Activated CD4-positive, alpha-beta T cell treated with anti-CD3 and anti-CD28 coated beads, Interleukin-2, amount 50 U/mL, for 1 hour (primary cell): Measurements from ENCODE around the gene MTX1.
A peak's percentile ranks its signal among the peaks of the same experiment; 100 is the strongest.
"Not testable (repeated sequence)": the region's sequence is repeated elsewhere in the genome, so short reads cannot be mapped to it uniquely, and the experiment has no call there.

Source experiments
- DNase-seq: peaks from one replicate; pipeline ENCODE4 v3.0.0-alpha.2; 2020

MTX1 gene

DNA sequence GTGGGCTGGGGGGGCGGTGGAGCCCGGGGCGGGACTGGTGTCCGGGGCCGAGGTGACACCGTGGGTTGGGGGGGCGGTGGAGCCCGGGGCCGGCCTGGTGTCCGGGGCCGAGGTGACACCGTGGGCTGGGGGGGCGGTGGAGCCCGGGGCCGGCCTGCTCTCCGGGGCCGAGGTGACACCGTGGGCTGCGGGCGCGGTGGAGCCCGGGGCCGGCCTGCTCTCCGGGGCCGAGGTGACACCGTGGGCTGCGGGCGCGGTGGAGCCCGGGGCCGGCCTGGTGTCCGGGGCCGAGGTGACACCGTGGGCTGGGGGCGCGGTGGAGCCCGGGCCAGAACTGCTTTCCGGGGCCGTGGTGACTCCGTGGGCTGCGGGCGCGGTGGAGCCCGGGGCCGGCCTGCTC lies 18.6 kb upstream of the MTX1 start:
- DNase-seq, result not testable (repeated sequence)

DNA sequence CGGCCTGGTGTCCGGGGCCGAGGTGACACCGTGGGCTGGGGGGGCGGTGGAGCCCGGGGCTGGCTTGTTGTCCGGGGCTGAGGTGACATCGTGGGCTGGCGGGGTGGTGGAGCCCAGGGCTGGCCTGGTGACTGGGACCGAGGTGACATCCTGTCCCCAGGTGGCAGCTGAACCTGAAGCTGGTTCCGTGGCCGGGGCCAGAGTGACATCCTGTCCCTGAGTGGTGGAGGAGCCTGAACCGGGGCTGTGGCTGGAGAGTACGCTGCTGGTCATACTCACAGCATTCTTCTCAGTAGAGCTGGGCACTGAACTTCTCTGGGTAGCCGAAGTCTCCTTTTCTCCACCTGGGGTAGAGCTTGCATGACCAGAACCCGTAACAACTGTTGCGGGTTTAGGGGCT lies 16.6 kb upstream of the MTX1 start:
- DNase-seq, result no peak

DNA sequence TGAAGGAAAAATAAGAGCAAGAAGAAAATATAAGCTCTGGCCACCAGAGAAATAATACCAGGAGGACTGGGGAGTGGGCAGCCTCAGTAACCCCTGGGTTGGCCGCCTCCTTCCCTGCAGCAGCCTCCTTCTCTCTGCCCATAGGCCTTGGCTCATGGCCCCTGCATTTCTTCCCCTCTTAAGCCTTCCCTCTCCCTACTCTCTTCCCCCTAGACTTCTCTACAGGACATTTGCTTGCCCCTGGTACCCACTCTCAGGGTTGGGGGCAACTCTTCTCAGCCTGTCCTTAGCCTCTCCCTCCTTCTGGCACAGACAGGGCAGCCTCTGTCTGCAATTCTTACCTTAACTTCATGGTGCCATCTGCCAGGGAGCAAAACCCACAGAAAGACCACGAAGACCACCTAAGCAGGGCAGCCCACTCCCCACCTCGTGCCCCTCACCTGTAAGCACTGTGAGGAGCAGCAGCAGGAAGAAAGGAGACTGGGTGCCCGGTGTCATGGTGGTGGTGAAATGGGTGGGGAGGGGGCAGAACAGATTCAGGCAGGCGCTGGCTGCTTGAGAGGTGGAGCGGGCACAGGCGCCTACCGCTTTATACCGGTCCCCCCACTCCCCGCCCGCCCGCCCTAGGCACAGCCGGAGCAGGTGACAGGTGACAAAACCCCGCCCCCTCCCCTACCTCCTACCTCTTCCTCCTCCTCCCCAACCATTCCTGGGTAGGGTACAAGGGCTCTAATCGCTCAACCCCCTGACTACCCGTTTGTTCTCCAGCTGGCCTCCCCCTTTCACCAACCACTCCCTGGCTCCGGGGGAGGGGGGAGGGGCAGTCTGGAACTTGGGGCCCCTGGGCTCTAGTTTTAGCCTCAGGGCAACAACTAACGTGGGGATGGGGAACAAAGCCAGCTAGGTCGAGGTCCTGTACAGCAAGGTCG lies 15.9 kb upstream of the MTX1 start:
- peak; percentile 34 for DNase-seq

DNA sequence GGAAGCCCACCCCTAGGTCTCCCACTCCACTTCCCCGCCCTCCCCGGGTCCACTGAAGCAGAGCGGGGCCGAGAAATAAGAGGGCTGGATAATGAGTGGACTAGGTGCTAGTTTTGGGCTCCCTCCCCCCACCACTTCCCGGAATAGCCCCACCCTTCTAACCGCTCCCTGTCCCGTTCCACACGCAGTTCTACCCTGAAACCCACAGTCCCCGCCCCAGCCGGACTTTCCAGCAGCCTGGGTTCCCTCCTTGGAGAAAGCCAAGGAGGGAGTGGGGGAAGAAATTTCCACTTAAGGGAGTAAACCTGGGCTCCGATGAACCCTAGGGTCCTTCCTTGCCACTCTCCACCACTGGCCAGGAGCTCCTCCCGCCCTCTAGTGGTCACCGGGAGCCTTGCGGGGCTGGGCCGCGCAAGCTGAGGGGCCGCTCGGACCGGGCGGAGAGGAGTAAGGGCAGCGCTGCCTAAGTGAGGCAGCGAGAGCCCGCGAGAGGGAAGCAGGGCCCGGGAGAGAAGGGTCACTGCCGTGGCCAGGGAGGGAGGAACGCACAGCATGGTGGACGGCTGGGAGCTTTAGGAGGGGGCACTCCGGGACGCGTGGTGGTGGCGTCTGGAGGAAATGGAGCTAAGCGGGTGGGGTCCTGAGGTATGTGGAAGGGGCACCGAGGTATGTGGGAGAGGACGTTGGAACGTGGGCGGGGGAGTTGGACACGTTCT lies 15.1 kb upstream of the MTX1 start:
- peak; percentile 63 for DNase-seq

DNA sequence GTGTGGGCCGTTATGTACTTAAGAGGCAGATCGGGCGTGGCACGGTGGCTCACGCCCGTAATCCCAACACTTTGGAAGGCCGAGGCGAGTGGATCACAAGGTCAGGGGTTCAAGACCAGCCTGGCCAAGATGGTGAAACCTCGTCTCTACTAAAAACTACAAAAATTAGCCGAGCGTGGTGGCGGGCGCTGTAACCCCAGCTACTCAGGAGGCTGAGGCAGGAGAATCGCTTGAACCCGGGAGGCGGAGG lies 14.6 kb upstream of the MTX1 start:
- DNase-seq, result not testable (repeated sequence)

DNA sequence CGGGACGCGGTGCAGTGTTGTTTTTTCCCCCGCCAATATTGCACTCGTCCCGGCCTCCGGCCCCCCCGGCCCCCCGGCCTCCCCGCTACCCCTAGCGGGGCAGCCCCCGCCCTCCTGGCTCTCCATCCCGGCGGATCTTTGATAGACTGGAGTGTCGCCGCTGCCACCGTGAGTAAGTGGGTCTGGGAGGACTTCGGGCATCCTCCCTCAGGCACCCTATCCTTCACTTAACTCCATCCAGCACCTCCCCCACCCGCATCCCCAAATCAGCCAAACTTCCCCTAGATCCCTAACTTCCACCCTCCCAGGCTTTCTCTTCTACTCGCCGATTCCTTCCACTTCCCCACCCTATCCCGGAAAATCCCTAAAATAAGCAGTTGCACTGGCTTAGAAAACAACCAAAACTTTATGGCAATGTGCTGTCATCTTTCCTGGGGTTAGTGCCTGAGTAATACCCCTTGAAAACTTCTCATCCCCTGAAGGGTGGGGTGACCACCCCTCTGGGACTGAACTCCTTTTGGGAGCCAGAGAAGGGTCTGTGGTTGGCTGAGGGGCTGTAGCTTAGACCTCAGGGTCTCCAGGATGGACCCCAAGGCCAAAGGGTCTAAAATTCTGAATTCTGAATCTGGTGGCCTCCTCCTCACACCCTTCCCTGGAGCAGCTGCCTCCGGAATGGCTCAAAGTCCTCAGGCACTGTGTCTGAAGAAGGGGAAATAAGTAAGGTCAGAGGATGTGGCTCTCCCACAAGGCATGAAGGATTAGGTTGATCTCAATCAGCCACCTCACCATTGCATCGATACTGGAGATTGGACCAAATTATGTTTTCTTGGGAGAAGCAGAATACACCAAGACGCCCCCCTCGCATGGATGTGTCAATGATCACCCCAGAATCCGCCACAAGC lies 13.0 kb upstream of the MTX1 start:
- DNase-seq, result no peak

DNA sequence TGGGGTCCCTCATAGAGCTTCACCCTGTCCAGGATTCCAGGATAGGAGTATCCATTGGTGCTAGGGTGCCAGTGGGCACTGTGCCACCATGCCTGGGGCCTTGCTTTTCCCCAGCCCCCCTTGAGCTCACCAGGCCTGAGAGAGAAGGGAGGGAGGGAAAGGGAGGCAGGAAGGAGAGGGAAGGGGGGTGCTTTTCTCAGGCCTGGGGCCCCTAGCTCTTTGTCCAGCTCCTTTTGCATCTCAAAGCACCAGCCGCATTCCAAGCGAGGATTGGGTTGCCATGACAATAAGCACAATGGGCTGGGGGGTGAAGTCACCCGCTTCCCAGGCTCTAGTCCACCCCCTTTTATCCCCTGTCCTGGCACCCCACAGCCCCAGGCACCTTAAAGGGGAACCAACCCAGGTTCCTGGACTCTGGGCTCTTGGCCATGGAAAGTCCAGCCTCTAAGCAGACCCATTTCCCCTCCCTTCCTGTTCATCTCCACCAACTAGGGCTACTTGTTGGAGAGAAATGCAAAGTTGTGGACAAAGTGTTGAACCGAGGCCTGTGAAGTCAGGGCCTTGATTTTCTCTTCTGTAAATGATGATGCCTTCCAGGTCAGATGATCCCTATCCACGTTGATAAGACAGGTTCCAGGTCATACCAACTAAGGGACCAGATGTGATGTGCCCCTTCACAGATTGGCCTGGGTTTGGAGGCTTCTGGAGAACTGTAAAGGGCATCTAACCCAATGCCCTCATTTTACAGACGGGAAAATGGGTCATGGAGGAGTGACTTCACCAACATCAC lies 12.2 kb upstream of the MTX1 start:
- no peak for DNase-seq

DNA sequence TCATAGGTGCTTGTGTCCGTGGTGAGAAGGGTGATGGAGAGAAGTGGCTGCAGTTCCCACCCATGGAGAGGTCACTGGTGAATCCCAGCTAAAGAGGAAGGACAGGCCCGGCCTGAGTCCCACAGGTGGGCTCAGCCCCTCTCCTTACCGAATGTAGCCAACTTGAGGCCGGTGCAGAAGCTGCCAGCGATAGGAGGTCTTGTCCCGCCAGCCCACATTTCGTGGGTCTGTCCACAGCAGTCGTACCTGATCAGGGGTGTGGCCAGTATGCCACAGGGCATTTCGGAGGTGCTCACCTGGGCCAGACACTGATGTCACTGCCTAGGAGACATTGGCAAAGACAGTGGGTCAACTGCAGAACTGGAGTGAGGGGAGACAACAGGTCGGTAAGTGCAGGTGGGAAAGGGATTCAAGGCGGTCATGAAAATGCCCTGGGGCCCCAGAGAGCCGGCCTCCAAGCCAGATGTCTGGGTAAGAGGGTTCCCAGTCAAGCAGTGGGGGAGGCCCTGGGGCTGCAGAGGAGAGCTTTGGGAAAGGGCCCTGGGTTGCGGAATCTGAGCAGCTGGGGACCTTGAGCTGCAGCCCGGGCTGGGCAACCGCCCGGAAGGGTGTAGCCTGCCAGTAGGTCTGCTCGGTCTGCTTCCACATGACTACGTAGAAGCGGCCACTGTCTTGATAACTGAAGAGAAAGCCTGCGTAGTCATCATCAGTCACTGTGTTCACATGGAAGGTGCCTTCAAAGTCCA lies 11.4 kb upstream of the MTX1 start:
- no peak for DNase-seq

DNA sequence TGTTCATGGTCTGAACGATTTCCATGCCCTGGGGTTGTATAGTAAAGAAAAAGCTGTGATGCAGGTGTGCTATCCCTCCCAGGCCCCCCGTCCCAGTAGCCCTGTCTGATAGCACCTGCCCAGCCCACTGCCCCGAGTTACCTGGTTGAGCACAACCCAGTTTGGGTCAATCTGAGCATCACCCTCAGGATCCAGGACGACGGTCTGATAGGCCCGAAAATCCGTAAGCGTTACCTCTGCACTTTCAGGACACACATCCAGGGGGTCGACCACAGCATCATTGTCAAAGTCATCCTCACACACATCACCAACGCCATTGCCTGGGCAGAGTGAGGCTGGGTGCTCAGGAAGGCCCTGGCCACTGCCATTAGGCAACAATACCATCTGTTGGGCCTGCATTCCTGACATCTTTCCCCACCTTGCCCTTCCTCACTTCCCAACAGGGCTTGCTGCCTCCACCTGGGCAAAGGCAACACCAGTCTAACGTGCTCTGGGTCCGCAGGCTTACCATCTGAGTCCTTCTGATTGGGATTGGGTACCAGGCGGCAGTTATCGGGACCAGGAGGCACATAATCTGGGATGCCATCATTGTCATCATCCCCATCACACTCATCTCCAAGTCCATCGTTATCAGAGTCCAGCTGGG lies 10.5 kb upstream of the MTX1 start:
- no peak for DNase-seq

DNA sequence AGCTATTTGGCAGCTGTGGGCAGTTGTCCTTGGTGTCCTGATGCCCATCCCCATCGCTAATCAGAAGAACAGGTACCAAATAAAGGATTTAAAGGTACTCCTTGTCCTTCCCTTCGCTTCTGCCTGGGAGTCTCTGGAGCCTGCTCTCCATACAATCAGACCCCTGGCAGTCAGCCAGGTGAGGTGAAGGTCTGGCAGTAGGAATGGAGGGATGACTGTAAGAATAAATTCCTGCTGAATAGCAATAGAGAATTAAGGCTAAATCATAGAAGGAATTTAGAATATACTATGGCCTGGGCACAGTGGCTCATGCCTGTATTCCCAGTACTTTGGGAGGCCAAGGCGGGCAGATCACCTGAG lies 10.0 kb upstream of the MTX1 start:
- no peak for DNase-seq

DNA sequence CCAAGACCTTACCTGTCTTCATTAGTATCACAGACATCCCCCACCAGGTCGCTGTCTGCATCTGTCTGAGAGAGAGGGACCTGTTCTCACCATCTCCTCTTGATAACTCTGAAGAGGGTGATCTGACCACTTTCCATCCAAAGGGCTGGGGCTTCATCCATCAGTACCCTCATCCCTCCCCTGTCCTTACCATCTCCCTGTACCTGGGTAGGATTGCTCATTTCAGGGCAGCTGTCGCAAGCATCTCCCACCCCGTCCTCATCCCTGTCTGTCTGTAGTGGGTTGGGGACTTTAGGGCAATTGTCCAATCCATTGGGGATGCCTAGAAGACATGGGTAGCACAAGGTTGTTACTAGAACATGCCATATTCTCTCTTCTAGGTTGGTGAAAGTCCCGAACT lies 8.7 kb upstream of the MTX1 start:
- no peak for DNase-seq

DNA sequence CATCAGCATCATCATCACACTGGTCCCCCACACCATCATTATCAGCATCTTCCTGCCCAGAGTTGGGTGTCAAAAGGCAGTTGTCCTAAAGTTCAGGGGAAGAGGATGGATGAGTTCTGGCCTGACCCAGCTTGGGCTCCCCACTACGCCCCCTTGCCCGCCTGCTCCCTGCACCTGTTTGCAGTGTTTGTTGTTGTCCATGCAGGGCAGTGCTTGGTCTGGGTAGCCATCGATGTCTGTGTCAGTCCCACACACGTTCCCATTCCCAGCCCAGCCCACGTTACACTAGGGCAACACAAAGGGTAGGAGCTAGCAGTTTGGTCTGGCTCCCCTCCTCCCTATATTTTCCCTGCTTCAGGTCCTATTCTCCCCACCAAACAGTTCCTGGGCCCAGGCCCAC lies 7.6 kb upstream of the MTX1 start:
- DNase-seq, result no peak

DNA sequence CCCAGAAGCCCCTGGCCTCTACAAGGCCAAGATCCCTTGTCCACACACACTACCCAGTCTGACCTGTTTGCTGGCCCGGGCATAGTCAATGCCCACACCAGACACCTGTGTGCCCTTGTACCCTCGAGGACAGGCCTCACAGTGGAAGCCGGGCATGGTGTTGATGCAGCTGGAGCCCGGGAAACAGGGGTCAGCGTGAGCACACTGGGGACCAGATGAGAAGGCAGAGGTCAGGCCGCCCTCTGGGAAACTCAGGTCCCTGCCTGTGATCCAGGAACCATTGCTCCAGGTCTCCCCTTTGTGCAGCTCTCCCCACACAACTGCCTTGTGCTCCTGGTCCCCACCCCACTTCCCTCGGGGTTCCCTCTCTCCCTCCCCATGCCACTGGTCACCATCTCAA lies 6.3 kb upstream of the MTX1 start:
- DNase-seq, result no peak

DNA sequence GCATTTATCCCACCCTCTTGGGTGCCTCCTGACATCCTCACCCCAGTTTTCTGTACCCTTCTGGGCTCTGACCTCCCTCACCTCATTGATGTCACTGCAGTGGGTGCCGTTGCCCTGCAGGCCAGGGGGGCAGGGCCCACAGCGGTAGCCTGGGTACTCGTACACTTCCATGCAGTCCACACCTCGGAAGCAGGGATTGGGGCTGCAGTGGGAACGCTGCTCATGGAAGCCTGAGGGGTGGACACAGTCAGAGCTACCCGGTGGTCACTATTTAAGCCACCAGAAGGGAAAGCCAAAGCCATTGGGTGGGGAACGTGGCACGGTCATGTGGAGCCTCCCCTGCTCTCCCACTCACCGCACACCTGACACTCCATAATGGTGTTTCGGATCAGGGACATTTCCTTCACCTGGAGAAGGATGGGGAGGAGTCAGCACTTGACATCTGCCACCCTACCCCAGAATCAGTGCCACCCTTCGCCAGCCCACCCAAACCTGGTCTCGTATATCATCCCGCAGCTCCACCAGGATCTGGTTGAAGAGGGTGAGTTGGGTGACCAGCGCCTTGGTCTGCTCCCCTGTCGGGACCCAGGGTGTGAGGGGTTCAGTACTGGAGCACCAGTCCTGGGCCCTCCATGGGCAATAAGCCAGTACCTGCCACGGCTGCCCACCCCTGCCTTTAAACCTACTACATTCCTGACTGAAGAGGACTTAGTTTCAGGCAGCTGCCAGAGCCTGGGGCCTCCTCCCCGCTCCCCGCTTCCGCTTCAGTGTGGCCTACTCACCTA lies 5.6 kb upstream of the MTX1 start:
- no peak for DNase-seq

DNA sequence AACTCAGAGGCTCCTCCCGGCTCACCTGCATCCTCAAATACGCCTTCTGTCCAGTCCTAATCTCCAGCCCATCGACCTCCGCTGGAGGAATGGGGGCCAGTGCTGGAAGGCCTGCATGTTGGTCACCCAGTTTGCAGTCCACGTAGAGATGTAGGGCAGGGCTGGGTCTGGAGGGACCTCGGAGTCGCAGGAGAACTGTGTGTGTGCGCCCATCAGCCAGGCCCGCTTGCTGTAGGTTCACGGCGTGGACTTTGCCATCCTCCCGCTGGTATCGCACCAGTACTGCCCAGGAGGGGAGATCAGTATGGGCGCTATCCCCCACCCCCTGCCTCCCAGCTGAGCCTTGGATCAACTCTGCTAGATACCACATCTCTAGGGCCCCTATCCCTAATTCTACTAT lies 3.5 kb upstream of the MTX1 start:
- DNase-seq, result no peak

DNA sequence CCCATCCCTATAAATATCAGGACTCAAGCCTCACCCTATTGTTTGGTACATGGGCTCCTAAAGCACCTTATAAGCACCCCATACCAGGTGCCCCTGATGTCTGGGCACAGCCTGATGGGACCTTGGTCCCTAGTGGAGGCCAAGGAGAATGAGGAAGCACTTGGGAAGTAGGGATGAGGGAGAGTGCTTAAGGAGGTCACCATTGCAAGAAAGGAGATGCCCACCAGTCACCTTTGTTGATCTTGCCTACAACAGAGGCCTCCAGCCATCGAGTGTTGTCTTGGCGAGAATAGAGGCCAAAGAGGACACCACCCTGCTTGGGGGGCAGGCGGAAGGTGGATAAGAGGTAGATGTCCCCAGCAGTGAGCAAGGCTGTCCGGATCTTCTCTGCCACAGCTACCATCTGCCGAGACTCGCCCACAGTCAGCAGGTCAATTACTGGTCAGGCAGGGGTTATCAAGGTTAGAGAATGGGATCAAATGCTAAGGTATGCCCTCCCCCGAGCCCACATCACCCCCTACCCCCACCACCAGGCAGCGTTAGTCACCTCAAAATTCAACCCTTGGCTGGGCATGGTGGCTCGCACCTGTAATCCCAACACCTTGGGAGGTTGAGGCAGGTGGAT lies 2.4 kb upstream of the MTX1 start:
- DNase-seq, result no peak

DNA sequence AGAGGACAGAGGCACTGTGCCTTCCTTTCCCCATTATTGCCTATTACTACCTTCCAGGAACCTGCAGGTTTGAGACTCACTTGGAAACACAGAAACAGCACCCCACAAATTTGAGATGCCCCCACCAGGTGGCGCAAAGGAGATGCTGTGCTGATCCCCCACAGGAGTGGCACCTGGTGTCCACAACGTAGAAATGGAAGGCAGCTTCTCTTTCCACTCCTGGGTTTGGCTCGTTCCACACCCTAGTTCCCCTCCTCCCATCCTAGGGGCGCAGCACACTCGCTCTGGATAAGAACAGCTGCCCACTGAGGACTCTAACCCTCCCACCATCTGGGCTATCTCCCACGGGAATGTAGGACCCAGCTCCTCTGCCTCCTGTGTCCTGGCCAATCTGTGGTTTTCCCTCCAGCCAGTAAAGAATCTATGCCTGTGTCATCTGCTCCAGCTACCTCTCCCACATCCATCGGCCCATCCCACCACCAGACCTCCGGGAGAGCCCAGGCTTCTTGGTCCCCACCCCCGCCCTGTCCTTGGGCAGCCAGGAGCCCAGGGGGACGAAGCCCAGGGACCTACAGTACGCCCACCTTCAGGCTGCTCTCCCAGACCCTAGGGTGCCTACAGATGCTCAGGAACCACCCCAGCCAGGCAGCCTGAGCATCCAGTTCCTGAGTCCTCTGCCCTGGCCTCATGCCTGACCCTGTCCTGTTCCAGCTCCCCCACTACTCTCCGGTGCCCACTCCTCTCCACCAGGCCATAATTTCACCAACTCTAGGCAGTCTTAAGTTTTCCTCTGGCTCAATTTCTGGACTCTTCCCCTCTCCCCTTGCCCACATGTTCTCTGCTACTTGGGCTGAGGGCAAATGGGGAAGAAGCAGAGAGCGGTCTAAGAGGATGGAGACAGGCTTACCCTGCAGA lies 1.3 kb upstream of the MTX1 start:
- peak; percentile 95 for DNase-seq

DNA sequence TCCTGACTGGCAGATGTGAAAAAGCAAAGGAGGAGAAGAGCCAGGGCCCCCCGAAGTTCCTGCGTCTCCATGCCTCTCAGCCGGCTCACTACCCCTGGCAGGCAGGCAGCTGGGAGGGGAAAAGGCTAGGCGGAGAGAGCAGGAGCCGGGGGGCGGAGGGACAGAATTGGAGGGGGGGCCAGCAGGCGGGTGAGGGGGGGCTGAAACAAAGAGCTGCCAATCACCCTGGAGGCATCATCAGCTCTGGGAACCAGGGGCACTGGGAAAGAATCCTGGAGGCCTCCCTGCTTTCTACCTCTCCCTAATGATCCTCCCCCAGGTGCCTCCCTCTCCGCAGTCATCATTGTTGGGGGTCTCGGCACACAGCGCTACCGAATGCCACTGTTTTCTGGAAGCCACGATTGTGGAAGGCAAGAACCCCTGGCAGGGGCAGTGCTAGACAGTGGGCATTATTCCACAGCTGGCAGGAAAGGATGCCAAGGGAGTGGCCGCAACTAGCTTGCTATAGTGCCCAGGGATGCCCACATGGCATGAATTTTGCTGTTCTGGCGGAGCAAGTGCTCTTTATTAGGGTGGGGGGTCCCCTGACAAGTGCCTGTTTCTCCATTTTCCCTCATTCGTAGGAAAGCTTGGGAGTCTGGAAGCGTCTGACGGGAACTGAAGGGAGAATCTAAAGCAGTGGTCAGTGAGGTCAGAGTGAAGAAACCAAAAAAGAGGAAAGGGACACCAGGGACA lies 522 bp upstream of the MTX1 start, which contains the start of gene THBS3:
TSS of gene THBS3 (minus strand) at position 92 of the 735 bp plus-strand sequence. CDS start at position 71, 21 bp downstream.
- no peak for DNase-seq
